Activated CD4-positive, alpha-beta T cell treated with anti-CD3 and anti-CD28 coated beads, Interleukin-2, amount 10 ng/mL, durations not matched to agents 7 days and 5 days (primary cell): ENCODE data around the gene DNAH7. TPM values are rescaled to one million over a fixed set of nuclear protein-coding genes. Genes with fewer than 3 reads are reported as not detected.

Experiments used
- CTCF ChIA-PET: fragments of 350-600 bp; sonication (Branson Sonifier 250); formaldehyde crosslinking; loops from one replicate; lab custom pipeline; 2021; ENCODE audit warnings: antibody characterized with exemption; lab: Charles Lee
- POLR2A ChIA-PET: fragments of 350-600 bp; sonication (Branson Sonifier 250); formaldehyde crosslinking; loops from one replicate; lab custom pipeline; 2021; ENCODE audit warnings: antibody characterized with exemption; lab: Charles Lee
- DNase-seq: peaks from one replicate; pipeline ENCODE4 v3.0.0-alpha.2; 2020
- H3K27ac Mint-ChIP-seq: one replicate; pipeline ENCODE4 v1.8.0; 2021; ENCODE audit warnings: mild to moderate bottlenecking, moderate library complexity, mixed read lengths
- H3K27me3 Mint-ChIP-seq: one replicate; pipeline ENCODE4 v1.8.0; 2021; ENCODE audit warnings: mixed read lengths
- H3K36me3 Mint-ChIP-seq: one replicate; pipeline ENCODE4 v1.8.0; 2021; ENCODE audit warnings: low read depth, mixed read lengths
- H3K4me1 Mint-ChIP-seq: one replicate; pipeline ENCODE4 v1.8.0; 2021; ENCODE audit warnings: mixed read lengths
- H3K4me3 Mint-ChIP-seq: one replicate; pipeline ENCODE4 v1.8.0; 2021; ENCODE audit warnings: mild to moderate bottlenecking, moderate library complexity, mixed read lengths
- H3K9me3 Mint-ChIP-seq: one replicate; pipeline ENCODE4 v1.8.0; 2021; ENCODE audit warnings: mixed read lengths
- total RNA-seq, 2 experiments: library from RNA; stranded (reverse); gene quantifications; one replicate each; pipeline ENCODE4 v1.2.3, GENCODE V29; 2021

DNAH7 gene
- total RNA-seq, 2 experiments from 2014 or later, result 0.04 TPM; not detected in 1

GRCh38 chr2:195824478-195824877 is 244.2 kb downstream of the DNAH7 start:
- H3K4me3 Mint-ChIP-seq, result no peak overlapping the region
- ChIA-PET POLR2A (no interaction called here), CTCF (no interaction called here)
- H3K9me3 Mint-ChIP-seq, result no peaks in the 10 kb centered on the region
- no peak overlapping the region for H3K27ac Mint-ChIP-seq
- no peaks in the 10 kb centered on the region for H3K27me3 Mint-ChIP-seq
- no peak for DNase-seq
- no peaks in the 10 kb centered on the region for H3K4me1 Mint-ChIP-seq
- no peaks in the 10 kb centered on the region for H3K36me3 Mint-ChIP-seq

GRCh38 chr2:195823206-195823605 is 245.4 kb downstream of the DNAH7 start:
- Mint-ChIP-seq H3K9me3 (no peaks in the 10 kb centered on the region), H3K4me3 (no peak overlapping the region), H3K36me3 (no peaks in the 10 kb centered on the region), H3K27ac (no peak overlapping the region), H3K27me3 (no peaks in the 10 kb centered on the region), H3K4me1 (no peaks in the 10 kb centered on the region)
- ChIA-PET POLR2A (no interaction called here), CTCF (no interaction called here)
- DNase-seq, result no peak

- CTCF ChIA-PET, result interaction anchor here (1.1 kb wide), 1 partner anchor 12 kb away, joined by 3 read pairs; no protein-coding TSS in a partner anchor
- no peak for DNase-seq
- POLR2A ChIA-PET, result no interaction called here
- Mint-ChIP-seq H3K4me1 (no peaks in the 10 kb centered on the region), H3K27ac (no peak overlapping the region), H3K4me3 (no peak overlapping the region), H3K9me3 (no peaks in the 10 kb centered on the region), H3K36me3 (no peaks in the 10 kb centered on the region), H3K27me3 (no peaks in the 10 kb centered on the region)
Measured at GRCh38 chr2:195821566-195821932, 247.1 kb downstream of the DNAH7 start.

- H3K36me3 Mint-ChIP-seq, result no peaks in the 10 kb centered on the region
- ChIA-PET CTCF (interaction anchor here (1.1 kb wide), 1 partner anchor 12 kb away, joined by 3 read pairs; no protein-coding TSS in a partner anchor), POLR2A (no interaction called here)
- H3K27ac Mint-ChIP-seq, result no peak overlapping the region
- no peaks in the 10 kb centered on the region for H3K27me3 Mint-ChIP-seq
- H3K4me1 Mint-ChIP-seq, result no peaks in the 10 kb centered on the region
- no peaks in the 10 kb centered on the region for H3K9me3 Mint-ChIP-seq
- DNase-seq, result no peak
- H3K4me3 Mint-ChIP-seq, result no peak overlapping the region
Measured at GRCh38 chr2:195820867-195821565, 247.6 kb downstream of the DNAH7 start.

DNA sequence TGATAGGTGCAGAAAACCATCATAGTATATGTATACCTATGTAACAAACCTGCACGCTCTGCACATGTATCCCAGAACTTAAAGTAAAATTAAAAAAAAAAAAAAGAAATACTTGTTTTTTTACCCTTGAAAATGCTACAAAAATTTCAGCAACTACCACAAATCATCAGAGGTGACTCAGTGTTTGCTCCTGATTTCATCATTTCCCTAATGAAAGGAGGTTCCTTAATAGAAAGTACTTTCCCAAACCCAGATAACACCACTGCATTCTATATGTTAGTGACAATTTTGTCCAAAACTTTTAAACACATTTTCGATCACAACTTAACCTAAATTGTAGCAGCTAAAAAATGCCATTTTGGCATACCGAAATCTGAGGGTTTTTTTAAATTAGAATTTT is 248.3 kb downstream of the DNAH7 start:
- no peaks in the 10 kb centered on the region for H3K4me1 Mint-ChIP-seq
- POLR2A ChIA-PET, result no interaction called here
- no peak overlapping the region for H3K27ac Mint-ChIP-seq
- no peak for DNase-seq
- no peaks in the 10 kb centered on the region for H3K27me3 Mint-ChIP-seq
- no peak overlapping the region for H3K4me3 Mint-ChIP-seq
- no peaks in the 10 kb centered on the region for H3K9me3 Mint-ChIP-seq
- CTCF ChIA-PET, result no interaction called here
- H3K36me3 Mint-ChIP-seq, result no peaks in the 10 kb centered on the region

GRCh38 chr2:195819276-195819675 is 249.4 kb downstream of the DNAH7 start:
- no peak for DNase-seq
- POLR2A ChIA-PET, result no interaction called here
- Mint-ChIP-seq H3K27me3 (no peaks in the 10 kb centered on the region), H3K27ac (no peak overlapping the region), H3K36me3 (no peaks in the 10 kb centered on the region), H3K9me3 (no peaks in the 10 kb centered on the region), H3K4me3 (no peak overlapping the region), H3K4me1 (no peaks in the 10 kb centered on the region)
- CTCF ChIA-PET, result no interaction called here

DNA sequence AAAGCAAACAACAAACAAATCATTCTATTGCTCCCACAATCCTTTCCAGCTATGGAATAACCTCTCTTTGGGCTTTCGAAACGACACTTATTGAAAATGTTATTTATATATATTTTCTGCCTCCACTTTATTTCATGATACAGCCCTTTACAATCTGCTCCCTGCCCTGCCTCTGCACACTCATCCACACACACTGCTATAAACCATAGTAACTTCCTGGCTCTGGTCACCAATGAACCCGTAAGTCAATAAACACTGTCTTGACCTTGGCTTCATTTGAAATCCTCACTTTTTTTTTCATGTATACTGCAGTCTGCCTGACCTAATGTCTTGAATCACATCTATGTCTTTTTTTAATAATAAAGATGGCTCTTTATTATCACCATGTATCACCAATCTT is 250.1 kb downstream of the DNAH7 start:
- Mint-ChIP-seq H3K27me3 (no peaks in the 10 kb centered on the region), H3K9me3 (no peaks in the 10 kb centered on the region), H3K27ac (no peak overlapping the region), H3K4me1 (no peaks in the 10 kb centered on the region), H3K36me3 (no peaks in the 10 kb centered on the region), H3K4me3 (no peak overlapping the region)
- ChIA-PET POLR2A (no interaction called here), CTCF (no interaction called here)
- no peak for DNase-seq

DNA sequence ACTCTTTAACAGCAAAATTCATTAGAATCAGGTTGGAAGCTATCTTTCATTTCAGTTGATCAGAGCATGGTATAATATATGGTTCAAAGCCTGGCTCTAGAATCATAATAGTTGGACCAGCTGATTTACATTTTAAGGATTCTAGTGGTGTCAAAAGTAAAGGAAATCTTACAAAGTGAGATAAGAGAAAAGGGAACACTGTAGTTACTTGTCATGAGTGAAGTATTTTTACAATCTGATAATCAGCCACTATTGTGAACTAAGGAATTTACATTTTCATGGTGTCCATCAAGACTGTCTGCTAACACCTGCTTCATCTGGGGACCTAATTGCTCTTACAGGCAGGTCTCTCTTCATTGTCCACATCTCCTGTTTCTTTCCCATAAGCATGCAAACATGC is 250.5 kb downstream of the DNAH7 start:
- Mint-ChIP-seq H3K27ac (no peak overlapping the region), H3K4me3 (no peak overlapping the region), H3K4me1 (no peaks in the 10 kb centered on the region), H3K27me3 (no peaks in the 10 kb centered on the region), H3K36me3 (no peaks in the 10 kb centered on the region), H3K9me3 (no peaks in the 10 kb centered on the region)
- ChIA-PET CTCF (no interaction called here), POLR2A (no interaction called here)
- no peak for DNase-seq

- no peak overlapping the region for H3K27ac Mint-ChIP-seq
- H3K4me1 Mint-ChIP-seq, result no peaks in the 10 kb centered on the region
- H3K27me3 Mint-ChIP-seq, result peaks cover 5% of the 10 kb centered on the region
- DNase-seq, result no peak
- CTCF ChIA-PET, result interaction anchor here (0.7 kb wide), 1 partner anchor 77 kb away, joined by 4 read pairs; no protein-coding TSS in a partner anchor
- POLR2A ChIA-PET, result no interaction called here
- no peak overlapping the region for H3K4me3 Mint-ChIP-seq
- no peaks in the 10 kb centered on the region for H3K36me3 Mint-ChIP-seq
- no peaks in the 10 kb centered on the region for H3K9me3 Mint-ChIP-seq
Measured at GRCh38 chr2:195815083-195815482, 253.6 kb downstream of the DNAH7 start.

- no peak for DNase-seq
- CTCF ChIA-PET, result no interaction called here
- Mint-ChIP-seq H3K9me3 (no peaks in the 10 kb centered on the region), H3K27me3 (peaks cover 5% of the 10 kb centered on the region), H3K36me3 (no peaks in the 10 kb centered on the region), H3K4me1 (no peaks in the 10 kb centered on the region), H3K27ac (no peak overlapping the region), H3K4me3 (no peak overlapping the region)
- POLR2A ChIA-PET, result no interaction called here
Measured at GRCh38 chr2:195813421-195813820, 255.2 kb downstream of the DNAH7 start.

- DNase-seq, result no peak
- H3K27me3 Mint-ChIP-seq, result peaks cover 8% of the 10 kb centered on the region
- ChIA-PET CTCF (interaction anchor here (1.7 kb wide), 1 partner anchor 40 kb away, joined by 3 read pairs; no protein-coding TSS in a partner anchor), POLR2A (no interaction called here)
- H3K36me3 Mint-ChIP-seq, result no peaks in the 10 kb centered on the region
- no peak overlapping the region for H3K27ac Mint-ChIP-seq
- H3K9me3 Mint-ChIP-seq, result no peaks in the 10 kb centered on the region
- H3K4me1 Mint-ChIP-seq, result no peaks in the 10 kb centered on the region
- no peak overlapping the region for H3K4me3 Mint-ChIP-seq
Measured at GRCh38 chr2:195810340-195811098, 258.1 kb downstream of the DNAH7 start.

- Mint-ChIP-seq H3K36me3 (no peaks in the 10 kb centered on the region), H3K9me3 (no peaks in the 10 kb centered on the region), H3K27ac (no peak overlapping the region), H3K4me3 (no peak overlapping the region), H3K27me3 (peaks cover 8% of the 10 kb centered on the region), H3K4me1 (no peaks in the 10 kb centered on the region)
- DNase-seq, result no peak
- ChIA-PET POLR2A (no interaction called here), CTCF (no interaction called here)
Measured at GRCh38 chr2:195808189-195808588, 260.4 kb downstream of the DNAH7 start.

DNA sequence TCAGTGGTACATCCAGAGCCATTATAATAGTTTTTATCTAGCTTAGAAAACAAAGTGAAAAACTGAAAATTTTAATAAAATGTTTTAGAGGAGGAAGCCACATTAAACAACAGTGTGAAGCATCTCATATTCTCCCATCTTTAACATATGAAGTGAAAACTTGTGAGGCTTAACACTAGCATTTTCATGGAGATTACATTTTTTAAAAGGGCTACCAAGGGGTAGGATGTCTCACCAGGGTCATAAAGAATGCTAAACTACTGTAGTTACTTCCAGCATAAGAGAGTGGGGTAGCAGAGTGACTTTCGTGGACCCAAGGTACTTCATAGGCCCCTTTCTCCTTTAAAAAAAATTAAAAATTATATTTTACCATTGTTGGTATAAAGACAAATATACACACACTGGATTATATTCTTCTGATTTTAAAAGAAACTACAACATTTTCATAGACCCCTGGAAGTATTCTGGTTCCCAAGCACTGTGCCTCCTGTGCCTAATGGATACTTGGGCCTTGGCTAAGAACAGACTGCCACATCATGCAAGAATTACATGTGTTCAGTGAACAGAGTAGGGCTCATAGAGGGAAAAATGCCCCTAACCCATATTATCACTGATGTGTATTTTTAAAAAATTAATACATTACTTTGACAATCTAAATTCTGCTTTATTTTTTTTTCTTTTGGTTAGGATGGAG is 263.2 kb downstream of the DNAH7 start:
- POLR2A ChIA-PET, result interaction anchor here (0.7 kb wide), 1 partner anchor 486 kb away, joined by 4 read pairs; no protein-coding TSS in a partner anchor
- no peaks in the 10 kb centered on the region for H3K4me1 Mint-ChIP-seq
- H3K4me3 Mint-ChIP-seq, result no peak overlapping the region
- no peak for DNase-seq
- no peaks in the 10 kb centered on the region for H3K36me3 Mint-ChIP-seq
- H3K9me3 Mint-ChIP-seq, result no peaks in the 10 kb centered on the region
- peaks cover 3% of the 10 kb centered on the region for H3K27me3 Mint-ChIP-seq
- CTCF ChIA-PET, result no interaction called here
- H3K27ac Mint-ChIP-seq, result no peak overlapping the region
